ENCODE measurements around the gene MIER2. TPM values are rescaled to one million over a fixed set of nuclear protein-coding genes. Genes with fewer than 3 reads are reported as not detected.
"Not testable (repeated sequence)": the region's sequence is repeated elsewhere in the genome, so short reads cannot be mapped to it uniquely, and the experiment has no call there.

MIER2 gene
- total and polyA plus RNA-seq, 7 donors: 6.6 to 31.9 (median 12.3) TPM

- Histone ChIP-seq H3K27ac (no peak overlapping the region), H3K4me1 (peaks cover 0 to 6% (median 5%) of the 10 kb centered on the region in 4 donors), H3K9me3 (no peaks in the 10 kb centered on the region), H3K4me3 (no peak overlapping the region), H3K27me3 (peaks cover 4 to 53% (median 18%) of the 10 kb centered on the region in 3 donors), H3K36me3 (no peaks in the 10 kb centered on the region)
- intact Hi-C loops (cut with DNase I): no loop called here
- TF ChIP-seq EP300 (IDR thresholded peaks at IDR 0.05): no peak
- TF ChIP-seq POLR2A (IDR thresholded peaks at IDR 0.05): no peak
- TF ChIP-seq POLR2AphosphoS5 (IDR thresholded peaks at IDR 0.05): no peak
- no peak for TF ChIP-seq CTCF (IDR thresholded peaks at IDR 0.05)
- no peak for DNase-seq
- WGBS, 2 donors: 76 to 97% methylated on average over 1 of the region's 1 CpG
These were observed 82.5 kb downstream of the MIER2 start for GRCh38 chr19:262125-262524.

- H3K9me3 ChIP-seq; H3K27ac ChIP-seq; intact Hi-C loops (cut with DNase I); H3K4me3 ChIP-seq; H3K36me3 ChIP-seq; DNase-seq; H3K4me1 ChIP-seq: not testable (repeated sequence)
- peaks cover 0 to 17% (median 4%) of the 10 kb centered on the region in 3 donors for H3K27me3 ChIP-seq
- 63 to 65% methylated on average over 3 of the region's 3 CpGs for WGBS, 2 donors
These were observed 87.8 kb downstream of the MIER2 start for GRCh38 chr19:256804-257203.

Other genes with a start within 250 kb of the MIER2 start
- not detected for gene OR4F17, start 237.7 kb downstream of the MIER2 start, total RNA-seq
- not detected for gene OR4F17, start 237.7 kb downstream of the MIER2 start, polyA plus RNA-seq
- gene PLPP2, start 53.4 kb downstream of the MIER2 start, total RNA-seq: 1 to 10 TPM; 1.6 to 3.6 (median 2.3) TPM
- 100 to 1,000 TPM in 1 of 3 donors, 10 to 100 TPM in 2; 22.2 to 111 (median 29.6) TPM for gene PLPP2, start 53.4 kb downstream of the MIER2 start, polyA plus RNA-seq
- 1 to 10 TPM in 1 of 4 donors, under 1 TPM in 3; 0.55 to 1.2 (median 0.76) TPM for gene C2CD4C, start 64.4 kb upstream of the MIER2 start, total RNA-seq
- under 1 TPM in 2 of 3 donors, not detected in 1; under 0.01 to 0.96 TPM for gene C2CD4C, start 64.4 kb upstream of the MIER2 start, polyA plus RNA-seq
- gene SHC2, start 116.2 kb upstream of the MIER2 start, total RNA-seq: 10 to 100 TPM; 17.8 to 49.9 (median 24.9) TPM
- gene SHC2, start 116.2 kb upstream of the MIER2 start, polyA plus RNA-seq: 10 to 100 TPM in 1 of 3 donors, 1 to 10 TPM in 2; 1.8 to 10.8 (median 9.3) TPM
- under 1 TPM in 3 of 4 donors, not detected in 1; 0.16 to 0.55 (median 0.27) TPM for gene MADCAM1, start 151.7 kb upstream of the MIER2 start, total RNA-seq
- gene MADCAM1, start 151.7 kb upstream of the MIER2 start, polyA plus RNA-seq: 1 to 10 TPM in 1 of 3 donors, under 1 TPM in 2; 0.46 to 6.3 (median 0.60) TPM
- 10 to 100 TPM; 36.3 to 78.8 (median 46.6) TPM for gene TPGS1, start 162.7 kb upstream of the MIER2 start, total RNA-seq
- gene TPGS1, start 162.7 kb upstream of the MIER2 start, polyA plus RNA-seq: 10 to 100 TPM; 14.3 to 23.6 (median 20.4) TPM
- 100 to 1,000 TPM in 2 of 4 donors, 10 to 100 TPM in 2; 74.9 to 152 (median 95.1) TPM for gene CDC34, start 187.0 kb upstream of the MIER2 start, total RNA-seq
- gene CDC34, start 187.0 kb upstream of the MIER2 start, polyA plus RNA-seq: 100 to 1,000 TPM in 1 of 3 donors, 10 to 100 TPM in 2; 79.2 to 110 (median 96.7) TPM
- under 1 TPM in 1 of 4 donors, not detected in 3; 0.49 TPM for gene GZMM, start 199.3 kb upstream of the MIER2 start, total RNA-seq
- 10 to 100 TPM in 1 of 3 donors, not detected in 2; 11.2 TPM for gene GZMM, start 199.3 kb upstream of the MIER2 start, polyA plus RNA-seq
- 100 to 1,000 TPM; 423 to 500 (median 482) TPM for gene BSG, start 227.8 kb upstream of the MIER2 start, total RNA-seq
- 100 to 1,000 TPM; 218 to 715 (median 309) TPM for gene BSG, start 227.8 kb upstream of the MIER2 start, polyA plus RNA-seq
- gene HCN2, start 245.1 kb upstream of the MIER2 start, total RNA-seq: under 1 TPM in 3 of 4 donors, not detected in 1; 0.36 to 0.55 (median 0.54) TPM
- under 1 TPM in 2 of 3 donors, not detected in 1; 0.23 to 0.39 TPM for gene HCN2, start 245.1 kb upstream of the MIER2 start, polyA plus RNA-seq

Data from sigmoid colon (tissue), 7 donors.